ENCODE data around the gene ADCY1.

ADCY1 gene

GRCh38 chr7:45704683-45705016 lies 130.5 kb downstream of the ADCY1 start:
- TF ChIP-seq CTCF (IDR thresholded peaks at IDR 0.05; ENCODE audit: low read depth, low read length) = no peak

GRCh38 chr7:45708046-45708950 lies 134.1 kb downstream of the ADCY1 start:
- no peak overlapping the region for H3K4me3 ChIP-seq (ENCODE audit: low read depth, low read length)
- no peak overlapping the region for H3K27ac ChIP-seq
- H3K9me3 ChIP-seq (ENCODE audit: severe bottlenecking) = no peaks in the 10 kb centered on the region
- no peak for TF ChIP-seq CTCF (IDR thresholded peaks at IDR 0.05; ENCODE audit: low read depth, low read length)
- no peaks in the 10 kb centered on the region for H3K27me3 ChIP-seq (ENCODE audit: insufficient read depth, low read depth, severe bottlenecking)
- no peak for DNase-seq
- no peaks in the 10 kb centered on the region; the same call in 1 of the 2 replicates for H3K36me3 ChIP-seq

More at GRCh38 chr7:45704683-45705016, 130.5 kb downstream of the ADCY1 start:
- Histone ChIP-seq H3K36me3 (no peaks in the 10 kb centered on the region), H3K9me3 (ENCODE audit: severe bottlenecking) (no peaks in the 10 kb centered on the region), H3K4me3 (ENCODE audit: low read depth, low read length) (no peak overlapping the region), H3K27me3 (ENCODE audit: insufficient read depth, low read depth, severe bottlenecking) (no peaks in the 10 kb centered on the region), H3K27ac (no peak overlapping the region)
- DNase-seq = no peak

GRCh38 chr7:45709168-45710042 lies 135.2 kb downstream of the ADCY1 start:
- no peaks in the 10 kb centered on the region for H3K27me3 ChIP-seq (ENCODE audit: insufficient read depth, low read depth, severe bottlenecking)
- H3K9me3 ChIP-seq (ENCODE audit: severe bottlenecking) = no peaks in the 10 kb centered on the region
- H3K4me3 ChIP-seq (ENCODE audit: low read depth, low read length) = no peak overlapping the region
- TF ChIP-seq CTCF (IDR thresholded peaks at IDR 0.05; ENCODE audit: low read depth, low read length) = no peak
- H3K36me3 ChIP-seq = no peaks in the 10 kb centered on the region; the same call in 1 of the 2 replicates
- no peak overlapping the region for H3K27ac ChIP-seq
- DNase-seq = no peak

GRCh38 chr7:45710271-45711160 lies 136.3 kb downstream of the ADCY1 start:
- H3K4me3 ChIP-seq (ENCODE audit: low read depth, low read length) = no peak overlapping the region
- H3K27ac ChIP-seq = no peak overlapping the region
- no peak for DNase-seq
- TF ChIP-seq CTCF (IDR thresholded peaks at IDR 0.05; ENCODE audit: low read depth, low read length) = no peak
- H3K9me3 ChIP-seq (ENCODE audit: severe bottlenecking) = no peaks in the 10 kb centered on the region
- no peaks in the 10 kb centered on the region for H3K27me3 ChIP-seq (ENCODE audit: insufficient read depth, low read depth, severe bottlenecking)
- no peaks in the 10 kb centered on the region; the same call in 1 of the 2 replicates for H3K36me3 ChIP-seq

GRCh38 chr7:45711161-45711490 lies 137.0 kb downstream of the ADCY1 start:
- DNase-seq = no peak
- H3K9me3 ChIP-seq (ENCODE audit: severe bottlenecking) = no peaks in the 10 kb centered on the region
- no peak overlapping the region for H3K27ac ChIP-seq
- no peak for TF ChIP-seq CTCF (IDR thresholded peaks at IDR 0.05; ENCODE audit: low read depth, low read length)
- no peaks in the 10 kb centered on the region for H3K27me3 ChIP-seq (ENCODE audit: insufficient read depth, low read depth, severe bottlenecking)
- no peaks in the 10 kb centered on the region; the same call in 1 of the 2 replicates for H3K36me3 ChIP-seq
- H3K4me3 ChIP-seq (ENCODE audit: low read depth, low read length) = no peak overlapping the region

Measured in WERI-Rb-1 (cell line).